HepG2 (cell line): ENCODE results near the gene TSSK6. TPM values are rescaled to one million over a fixed set of nuclear protein-coding genes. Genes with fewer than 3 reads are reported as not detected.

Experiments used
- CTCF ChIP-seq: sonication (generic); formaldehyde crosslinking; IDR thresholded peaks from 2 replicates; pipeline ENCODE4 v1.5.0; 2020; ENCODE audit warnings: mild to moderate bottlenecking, missing genetic modification reagents, moderate library complexity
- FOSL2 ChIP-seq: sonication (generic); formaldehyde crosslinking; IDR thresholded peaks from 2 replicates; pipeline ENCODE4 v1.4.0; 2020; ENCODE audit warnings: missing genetic modification reagents
- MED13 ChIP-seq: sonication (generic); formaldehyde crosslinking; IDR thresholded peaks from 2 replicates; pipeline ENCODE4 v1.5.0; 2020; ENCODE audit warnings: missing genetic modification reagents
- RFXAP ChIP-seq: sonication (generic); formaldehyde crosslinking; IDR thresholded peaks from 2 replicates; pipeline ENCODE4 v1.4.0; 2020; ENCODE audit warnings: missing genetic modification reagents, borderline replicate concordance
- SALL1 ChIP-seq: sonication (generic); formaldehyde crosslinking; IDR thresholded peaks from 2 replicates; pipeline ENCODE4 v1.8.0; 2022; ENCODE audit warnings: mild to moderate bottlenecking, missing genetic modification reagents
- SIN3A ChIP-seq: IDR thresholded peaks from 2 replicates; pipeline ENCODE4 v1.6.1; 2011; ENCODE audit warnings: low read depth, mild to moderate bottlenecking, control low read depth, low read length, borderline replicate concordance
- ZBTB42 ChIP-seq: sonication (generic); formaldehyde crosslinking; IDR thresholded peaks from 2 replicates; pipeline ENCODE4 v1.5.0; 2020; ENCODE audit warnings: mild to moderate bottlenecking, missing genetic modification reagents
- ZBTB44 ChIP-seq: sonication (generic); formaldehyde crosslinking; IDR thresholded peaks from 2 replicates; pipeline ENCODE4 v1.4.0; 2020; ENCODE audit warnings: missing genetic modification reagents
- ZBTB46 ChIP-seq: sonication (generic); formaldehyde crosslinking; IDR thresholded peaks from 2 replicates; pipeline ENCODE4 v1.4.0; 2020; ENCODE audit warnings: mild to moderate bottlenecking, missing genetic modification reagents, borderline replicate concordance
- ZFP41 ChIP-seq: sonication (generic); formaldehyde crosslinking; IDR thresholded peaks from 2 replicates; pipeline ENCODE4 v1.4.0; 2020; ENCODE audit warnings: mild to moderate bottlenecking, missing genetic modification reagents, borderline replicate concordance
- ZNF333 ChIP-seq: sonication (generic); formaldehyde crosslinking; IDR thresholded peaks from 2 replicates; pipeline ENCODE4 v1.4.0; 2020; ENCODE audit warnings: mild to moderate bottlenecking, missing genetic modification reagents, borderline replicate concordance
- ZNF597 ChIP-seq: sonication (generic); formaldehyde crosslinking; IDR thresholded peaks from 2 replicates; pipeline ENCODE4 v1.5.0; 2020; ENCODE audit warnings: missing genetic modification reagents
- ZNF687 ChIP-seq: sonication (generic); formaldehyde crosslinking; IDR thresholded peaks from 2 replicates; pipeline ENCODE4 v1.5.1; 2020; ENCODE audit warnings: mild to moderate bottlenecking, missing genetic modification reagents, moderate library complexity
- ZNF788 ChIP-seq: sonication (generic); formaldehyde crosslinking; IDR thresholded peaks from 2 replicates; pipeline ENCODE4 v1.5.0; 2020; ENCODE audit warnings: mild to moderate bottlenecking, missing genetic modification reagents, borderline replicate concordance
- ZNF790 ChIP-seq: sonication (generic); formaldehyde crosslinking; IDR thresholded peaks from 2 replicates; pipeline ENCODE4 v1.8.0; 2022; ENCODE audit warnings: missing genetic modification reagents, mild to moderate bottlenecking, borderline replicate concordance
- polyA plus RNA-seq, 8 experiments: library from polyadenylated mRNA; depleted of rRNA in 3 of 8; stranded (reverse) in 7 of 8; unstranded in 1 of 8; fragments of >200 nt; fragmentation: Illumina TruSeq in 4 of 8; extraction: Trizol in 4 of 8; gene quantifications; 2 replicates each; pipeline versions ENCODE4 v1.2.1 to v1.2.3, GENCODE V29; 2011 to 2016; ENCODE audit warnings: low read depth in 4 of 8, missing spikeins in 1 of 8, mixed read lengths in 1 of 8; ENCODE audit not compliant: insufficient read depth in 1 of 8
- total RNA-seq, 5 experiments: library from RNA; depleted of rRNA; stranded (reverse); fragments of >200 nt; fragmentation: Illumina TruSeq; extraction: Trizol; gene quantifications; 2 replicates each; pipeline ENCODE4 v1.2.3, GENCODE V29; 2016; ENCODE audit warnings: low read depth in 1 of 5
- TF ChIP-seq, protein P1 (sequence below): sonication (generic); formaldehyde crosslinking; IDR thresholded peaks from 2 replicates; pipeline ENCODE4 v1.5.1; 2020; ENCODE audit warnings: mild to moderate bottlenecking, missing genetic modification reagents, borderline replicate concordance

The TSSK6 gene
- total and polyA plus RNA-seq, 2 of the 13 experiments (the other 11 are each of a cell fraction or from before 2014, with no cell fraction given): 0.71 to 1.2 TPM

DNA sequence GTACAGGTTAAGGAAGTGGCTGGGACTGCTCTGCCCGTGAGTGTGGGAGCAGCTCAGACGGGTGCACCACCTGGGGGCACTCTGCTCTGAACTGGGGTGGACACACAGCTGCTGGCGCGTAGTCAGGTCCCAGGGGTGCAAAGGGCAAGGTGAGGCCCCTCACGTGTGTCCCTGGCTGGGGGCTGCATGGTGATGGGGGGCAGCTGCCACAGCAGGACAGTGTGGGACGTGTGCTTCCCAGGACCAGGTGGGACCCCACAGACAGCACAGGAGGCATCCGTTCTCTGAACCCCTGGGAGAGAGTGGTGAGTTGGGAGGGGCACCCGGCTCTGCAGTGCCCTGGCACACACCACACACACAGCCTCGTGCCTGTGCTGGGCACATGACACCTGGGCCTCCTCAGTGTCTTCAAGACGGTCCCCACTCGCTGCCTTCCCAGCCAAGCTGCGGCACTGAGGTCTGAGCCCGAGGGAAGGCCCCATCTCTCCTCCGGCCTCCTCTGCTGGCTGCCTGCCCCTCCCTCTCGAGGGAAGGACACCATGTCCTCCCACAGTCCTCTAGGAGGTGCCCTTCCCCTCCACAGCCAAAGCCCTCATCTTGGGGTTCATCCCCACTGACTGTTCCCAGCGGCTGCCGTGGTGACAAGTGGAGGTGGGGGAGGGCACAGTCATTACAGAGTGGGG lies 47.5 kb upstream of the TSSK6 start (continued):
- TF ChIP-seq, protein P1, sequence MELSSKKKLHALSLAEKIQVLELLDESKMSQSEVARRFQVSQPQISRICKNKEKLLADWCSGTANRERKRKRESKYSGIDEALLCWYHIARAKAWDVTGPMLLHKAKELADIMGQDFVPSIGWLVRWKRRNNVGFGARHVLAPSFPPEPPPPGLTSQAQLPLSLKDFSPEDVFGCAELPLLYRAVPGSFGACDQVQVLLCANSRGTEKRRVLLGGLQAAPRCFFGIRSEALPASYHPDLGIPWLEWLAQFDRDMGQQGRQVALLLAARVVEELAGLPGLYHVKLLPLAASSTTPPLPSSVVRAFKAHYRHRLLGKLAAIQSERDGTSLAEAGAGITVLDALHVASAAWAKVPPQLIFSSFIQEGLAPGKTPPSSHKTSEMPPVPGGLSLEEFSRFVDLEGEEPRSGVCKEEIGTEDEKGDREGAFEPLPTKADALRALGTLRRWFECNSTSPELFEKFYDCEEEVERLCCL (CRISPR knock-in tag): no peak
- TF ChIP-seq CTCF (CRISPR knock-in tag) (peak; percentile 63), ZNF597 (CRISPR knock-in tag) (no peak), RFXAP (CRISPR knock-in tag) (no peak), ZNF788 (CRISPR knock-in tag) (0 out of 2 replicates have a peak, but pooled peaks have one; percentile 21), ZFP41 (no peak), MED13 (CRISPR knock-in tag) (no peak), ZNF333 (CRISPR knock-in tag) (peak; percentile 55; the same call in 1 of the 2 replicates), FOSL2 (CRISPR knock-in tag) (no peak), ZNF790 (CRISPR knock-in tag) (no peak), ZBTB42 (CRISPR knock-in tag) (no peak), ZNF687 (CRISPR knock-in tag) (peak; percentile 39), SIN3A (no peak), ZBTB46 (CRISPR knock-in tag) (no peak), SALL1 (CRISPR knock-in tag) (peak; percentile 31; the same call in 1 of the 2 replicates), ZBTB44 (CRISPR knock-in tag) (no peak)
